Stimulated activated CD4-positive, alpha-beta T cell treated with anti-CD3 and anti-CD28 coated beads, Interleukin-1b, Interleukin-23, amount 100 ng/mL, for 4 hours (primary cell): ENCODE data around the gene MACROD1.

Experiments
- DNase-seq, 2 donors: peaks; one replicate each; pipeline ENCODE4 v3.0.0-alpha.2; 2020; ENCODE audit warnings: low read depth in 2 of 2

Gene MACROD1

GRCh38 chr11:64077607-64078006 is 88.3 kb downstream of the MACROD1 start:
- no peak for DNase-seq

- no peak for DNase-seq
Measured at GRCh38 chr11:64076758-64077157, 89.2 kb downstream of the MACROD1 start.

- DNase-seq: no peak
Measured at GRCh38 chr11:64074239-64074638, 91.7 kb downstream of the MACROD1 start.

GRCh38 chr11:64073542-64073941 is 92.4 kb downstream of the MACROD1 start:
- DNase-seq: no peak

- DNase-seq: no peak
Measured at GRCh38 chr11:64072871-64073270, 93.0 kb downstream of the MACROD1 start.

GRCh38 chr11:64072403-64072802 is 93.5 kb downstream of the MACROD1 start:
- DNase-seq: no peak

- DNase-seq: no peak
Measured at GRCh38 chr11:64071849-64072248, 94.1 kb downstream of the MACROD1 start.

GRCh38 chr11:64070314-64070681 is 95.6 kb downstream of the MACROD1 start:
- DNase-seq: no peak

- no peak for DNase-seq
Measured at GRCh38 chr11:64069401-64070313, 96.3 kb downstream of the MACROD1 start.

GRCh38 chr11:64068705-64069400 is 97.1 kb downstream of the MACROD1 start:
- no peak for DNase-seq

GRCh38 chr11:64067230-64067993 is 98.5 kb downstream of the MACROD1 start:
- no peak for DNase-seq

- no peak for DNase-seq
Measured at GRCh38 chr11:64065712-64066111, 100.2 kb downstream of the MACROD1 start.

- DNase-seq: no peak
Measured at GRCh38 chr11:64065141-64065465, 100.8 kb downstream of the MACROD1 start.

GRCh38 chr11:64064374-64065140 is 101.4 kb downstream of the MACROD1 start:
- DNase-seq: no peak

- DNase-seq: no peak
Measured at GRCh38 chr11:64063777-64064176, 102.1 kb downstream of the MACROD1 start.

GRCh38 chr11:64062185-64063039 is 103.5 kb downstream of the MACROD1 start:
- DNase-seq: no peak

GRCh38 chr11:64060861-64061444 is 105.0 kb downstream of the MACROD1 start:
- peak; percentile 15 to 59 for DNase-seq

GRCh38 chr11:64060263-64060860 is 105.6 kb downstream of the MACROD1 start:
- no peak for DNase-seq

GRCh38 chr11:64059339-64060140 is 106.4 kb downstream of the MACROD1 start:
- no peak for DNase-seq
